WTC11 (cell line): Measurements from ENCODE around the gene RASA4B. TPM values are rescaled to one million over a fixed set of nuclear protein-coding genes. Genes with fewer than 3 reads are reported as not detected.
A peak's percentile ranks its signal among the peaks of the same experiment; 100 is the strongest.

Experiments
- ATAC-seq: fragments of 200-7000 bp; cut with Tn5 transposase; 2 replicates; pipeline ENCODE4 v1.10.0; 2021; ENCODE audit warnings: mild to moderate bottlenecking, moderate library complexity
- CTCF ChIA-PET: fragments of 300-600 bp; sonication (Branson Sonifier 250); formaldehyde crosslinking; loops from one replicate; lab custom pipeline; 2021; ENCODE audit warnings: antibody characterized with exemption; lab: Charles Lee
- POLR2A ChIA-PET: fragments of 350-600 bp; sonication (Branson Sonifier 250); formaldehyde crosslinking; loops from one replicate; lab custom pipeline; 2021; ENCODE audit warnings: antibody characterized with exemption; lab: Charles Lee
- DNase-seq: peaks from one replicate; pipeline ENCODE4 v3.0.0; 2021; ENCODE audit warnings: low spot score
- H3K27ac Mint-ChIP-seq: 2 replicates; pipeline ENCODE4 v1.8.0; 2021; ENCODE audit warnings: mixed read lengths
- H3K27me3 Mint-ChIP-seq: 2 replicates; pipeline ENCODE4 v1.8.0; 2021; ENCODE audit warnings: low read depth, mild to moderate bottlenecking, moderate library complexity, mixed read lengths
- H3K36me3 Mint-ChIP-seq: 2 replicates; pipeline ENCODE4 v1.8.0; 2021; ENCODE audit warnings: mixed read lengths
- H3K4me1 Mint-ChIP-seq: 2 replicates; pipeline ENCODE4 v1.8.0; 2022; ENCODE audit warnings: mixed read lengths
- H3K4me3 Mint-ChIP-seq: 2 replicates; pipeline ENCODE4 v1.8.0; 2021; ENCODE audit warnings: mild to moderate bottlenecking, moderate library complexity, mixed read lengths
- H3K9me3 Mint-ChIP-seq: 2 replicates; pipeline ENCODE4 v1.8.0; 2021; ENCODE audit warnings: mixed read lengths
- CBFB ChIP-seq: sonication (generic); formaldehyde crosslinking; IDR thresholded peaks from 2 replicates; pipeline ENCODE4 v1.8.1; 2022; ENCODE audit warnings: mild to moderate bottlenecking, low read depth, missing genetic modification reagents
- E2F5 ChIP-seq: sonication (generic); formaldehyde crosslinking; IDR thresholded peaks from 2 replicates; pipeline ENCODE4 v1.8.1; 2022; ENCODE audit warnings: mild to moderate bottlenecking, moderate library complexity, missing genetic modification reagents
- ESRRA ChIP-seq: sonication (generic); formaldehyde crosslinking; IDR thresholded peaks from 2 replicates; pipeline ENCODE4 v1.8.1; 2022; ENCODE audit warnings: mild to moderate bottlenecking, missing genetic modification reagents, borderline replicate concordance
- FOXJ3 ChIP-seq: sonication (generic); formaldehyde crosslinking; IDR thresholded peaks from 2 replicates; pipeline ENCODE4 v1.9.0; 2021; ENCODE audit warnings: missing genetic modification reagents, mild to moderate bottlenecking, borderline replicate concordance
- FOXP1 ChIP-seq: sonication (generic); formaldehyde crosslinking; IDR thresholded peaks from 2 replicates; pipeline ENCODE4 v1.8.0; 2022; ENCODE audit warnings: missing genetic modification reagents, mild to moderate bottlenecking, moderate library complexity, borderline replicate concordance
- HMGA2 ChIP-seq: fragments of 250-450 bp; sonication (Bioruptor Pico); IDR thresholded peaks from 2 replicates; pipeline ENCODE4 v1.4.0; 2021; ENCODE audit warnings: mild to moderate bottlenecking, moderate library complexity
- IRF1 ChIP-seq: sonication (generic); formaldehyde crosslinking; IDR thresholded peaks from 2 replicates; pipeline ENCODE4 v1.8.0; 2023; ENCODE audit warnings: missing genetic modification reagents
- NFATC4 ChIP-seq: fragments of 250-450 bp; sonication (Bioruptor Pico); IDR thresholded peaks from 2 replicates; pipeline ENCODE4 v1.9.0; 2021; ENCODE audit warnings: mild to moderate bottlenecking
- NFYB ChIP-seq: sonication (generic); formaldehyde crosslinking; conservative IDR thresholded peaks from 2 replicates; pipeline ENCODE4 v1.8.0; 2022; ENCODE audit warnings: low read depth, missing genetic modification reagents
- OVOL2 ChIP-seq: fragments of 250-450 bp; sonication (Bioruptor Pico); IDR thresholded peaks from 2 replicates; pipeline ENCODE4 v1.9.0; 2021; ENCODE audit warnings: mild to moderate bottlenecking, borderline replicate concordance
- TEAD4 ChIP-seq: sonication (generic); formaldehyde crosslinking; IDR thresholded peaks from 2 replicates; pipeline ENCODE4 v1.8.0; 2022; ENCODE audit warnings: mild to moderate bottlenecking, missing genetic modification reagents
- ZBTB43 ChIP-seq: sonication (generic); formaldehyde crosslinking; IDR thresholded peaks from 2 replicates; pipeline ENCODE4 v1.8.1; 2023; ENCODE audit warnings: mild to moderate bottlenecking, missing genetic modification reagents
- ZNF232 ChIP-seq: sonication (generic); formaldehyde crosslinking; IDR thresholded peaks from 2 replicates; pipeline ENCODE4 v1.8.0; 2022; ENCODE audit warnings: mild to moderate bottlenecking, missing genetic modification reagents
- ZNF416 ChIP-seq: fragments of 250-450 bp; sonication (Bioruptor Pico); IDR thresholded peaks from 2 replicates; pipeline ENCODE4 v1.9.0; 2021; ENCODE audit warnings: mild to moderate bottlenecking, inconsistent platforms
- total RNA-seq: library from RNA; stranded (reverse); gene quantifications from 3 replicates; pipeline ENCODE4 v1.2.3, GENCODE V29; 2021
- TF ChIP-seq, protein P1 (sequence below): sonication (generic); formaldehyde crosslinking; conservative IDR thresholded peaks from 2 replicates; pipeline ENCODE4 v1.8.1; 2022; ENCODE audit warnings: mild to moderate bottlenecking, missing genetic modification reagents
- TF ChIP-seq, protein P2 (sequence below): sonication (generic); formaldehyde crosslinking; IDR thresholded peaks from 2 replicates; pipeline ENCODE4 v1.8.0; 2022; ENCODE audit warnings: mild to moderate bottlenecking, missing genetic modification reagents
- TF ChIP-seq, protein P3 (sequence below): sonication (generic); formaldehyde crosslinking; IDR thresholded peaks from 2 replicates; pipeline ENCODE4 v1.8.0; 2022; ENCODE audit warnings: mild to moderate bottlenecking, missing genetic modification reagents
- TF ChIP-seq, protein P4 (sequence below): sonication (generic); formaldehyde crosslinking; IDR thresholded peaks from 2 replicates; pipeline ENCODE4 v1.8.1; 2022; ENCODE audit warnings: low read depth, mild to moderate bottlenecking, moderate library complexity, missing genetic modification reagents, borderline replicate concordance

The RASA4B gene
- total RNA-seq, 1 experiment from 2014 or later, result 3.9 TPM

- peaks cover 8% of the 10 kb centered on the region for H3K4me1 Mint-ChIP-seq
- no peak for ATAC-seq
- ChIA-PET POLR2A (interaction anchor here (0.6 kb wide), 1 partner anchor 527 kb away, joined by 3 read pairs; no protein-coding TSS in a partner anchor), CTCF (interaction anchor here (0.6 to 1.9 kb wide), 12 partner anchors 11 to 838 kb away, joined by 3 to 11 read pairs (median 4); partner anchors contain the start of gene PRKRIP1)
- no peaks in the 10 kb centered on the region for H3K27me3 Mint-ChIP-seq
- DNase-seq, result no peak
- no peaks in the 10 kb centered on the region for H3K9me3 Mint-ChIP-seq
- H3K36me3 Mint-ChIP-seq, result peaks cover 3% of the 10 kb centered on the region; the same call in 1 of the 2 replicates
- H3K4me3 Mint-ChIP-seq, result no peak overlapping the region
- TF ChIP-seq, protein P1, sequence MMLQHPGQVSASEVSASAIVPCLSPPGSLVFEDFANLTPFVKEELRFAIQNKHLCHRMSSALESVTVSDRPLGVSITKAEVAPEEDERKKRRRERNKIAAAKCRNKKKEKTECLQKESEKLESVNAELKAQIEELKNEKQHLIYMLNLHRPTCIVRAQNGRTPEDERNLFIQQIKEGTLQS (CRISPR knock-in tag), result 0 out of 2 replicates have a peak, but pooled peaks have one; percentile 26
- TF ChIP-seq FOXP1 (CRISPR knock-in tag) (no peak), NFYB (CRISPR knock-in tag) (0 out of 2 replicates have a peak, but pooled peaks have one; percentile 8)
- TF ChIP-seq, protein P2, sequence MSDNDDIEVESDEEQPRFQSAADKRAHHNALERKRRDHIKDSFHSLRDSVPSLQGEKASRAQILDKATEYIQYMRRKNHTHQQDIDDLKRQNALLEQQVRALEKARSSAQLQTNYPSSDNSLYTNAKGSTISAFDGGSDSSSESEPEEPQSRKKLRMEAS, result no peak
- TF ChIP-seq, protein P3, sequence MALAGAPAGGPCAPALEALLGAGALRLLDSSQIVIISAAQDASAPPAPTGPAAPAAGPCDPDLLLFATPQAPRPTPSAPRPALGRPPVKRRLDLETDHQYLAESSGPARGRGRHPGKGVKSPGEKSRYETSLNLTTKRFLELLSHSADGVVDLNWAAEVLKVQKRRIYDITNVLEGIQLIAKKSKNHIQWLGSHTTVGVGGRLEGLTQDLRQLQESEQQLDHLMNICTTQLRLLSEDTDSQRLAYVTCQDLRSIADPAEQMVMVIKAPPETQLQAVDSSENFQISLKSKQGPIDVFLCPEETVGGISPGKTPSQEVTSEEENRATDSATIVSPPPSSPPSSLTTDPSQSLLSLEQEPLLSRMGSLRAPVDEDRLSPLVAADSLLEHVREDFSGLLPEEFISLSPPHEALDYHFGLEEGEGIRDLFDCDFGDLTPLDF (CRISPR knock-in tag), result no peak
- no peak overlapping the region for H3K27ac Mint-ChIP-seq
These were observed 49.7 kb downstream of the RASA4B start for GRCh38 chr7:102467581-102468477.

GRCh38 chr7:102466097-102466496 is 51.5 kb downstream of the RASA4B start:
- no peaks in the 10 kb centered on the region for H3K36me3 Mint-ChIP-seq
- DNase-seq, result no peak
- POLR2A ChIA-PET, result no interaction called here
- no peaks in the 10 kb centered on the region for H3K27me3 Mint-ChIP-seq
- H3K4me3 Mint-ChIP-seq, result peak overlapping the region; percentile 78
- H3K4me1 Mint-ChIP-seq, result peaks cover 8% of the 10 kb centered on the region
- H3K27ac Mint-ChIP-seq, result no peak overlapping the region
- no peak for ATAC-seq
- CTCF ChIA-PET, result interaction anchor here (0.6 to 3.0 kb wide), 6 partner anchors 11 to 696 kb away, joined by 3 to 14 read pairs (median 5); no protein-coding TSS in a partner anchor
- TF ChIP-seq FOXJ3, result no peak
- TF ChIP-seq, protein P1 (CRISPR knock-in tag), result no peak
- TF ChIP-seq TEAD4 (CRISPR knock-in tag), result no peak
- TF ChIP-seq CBFB (CRISPR knock-in tag), result no peak
- H3K9me3 Mint-ChIP-seq, result no peaks in the 10 kb centered on the region

- ATAC-seq, result peak; percentile 73
- Mint-ChIP-seq H3K27ac (peak within 1 kb of the TSS; percentile 80), H3K4me3 (peak within 1 kb of the TSS; percentile 94), H3K4me1 (peaks cover 8% of the 10 kb centered on the region), H3K36me3 (no peaks in the 10 kb centered on the region), H3K27me3 (no peaks in the 10 kb centered on the region), H3K9me3 (no peaks in the 10 kb centered on the region)
- POLR2A ChIA-PET, result no interaction called here
- CTCF ChIA-PET, result interaction anchor here (0.6 to 3.0 kb wide), 8 partner anchors 8 to 187 kb away, joined by 3 to 14 read pairs (median 3); partner anchors contain the start of gene PRKRIP1
- peak; percentile 91 for DNase-seq
- TF ChIP-seq HMGA2 (no peak), NFATC4 (no peak), IRF1 (CRISPR knock-in tag) (0 out of 2 replicates have a peak, but pooled peaks have one; percentile 53), ESRRA (CRISPR knock-in tag) (peak; percentile 46; the same call in 1 of the 2 replicates), OVOL2 (no peak), ZNF416 (CRISPR knock-in tag) (no peak), E2F5 (CRISPR knock-in tag) (peak; percentile 89), NFYB (CRISPR knock-in tag) (no peak), FOXP1 (CRISPR knock-in tag) (peak; percentile 78; the same call in 1 of the 2 replicates), ZBTB43 (0 out of 2 replicates have a peak, but pooled peaks have one; percentile 64), FOXJ3 (no peak), ZNF232 (no peak)
- TF ChIP-seq, protein P4, sequence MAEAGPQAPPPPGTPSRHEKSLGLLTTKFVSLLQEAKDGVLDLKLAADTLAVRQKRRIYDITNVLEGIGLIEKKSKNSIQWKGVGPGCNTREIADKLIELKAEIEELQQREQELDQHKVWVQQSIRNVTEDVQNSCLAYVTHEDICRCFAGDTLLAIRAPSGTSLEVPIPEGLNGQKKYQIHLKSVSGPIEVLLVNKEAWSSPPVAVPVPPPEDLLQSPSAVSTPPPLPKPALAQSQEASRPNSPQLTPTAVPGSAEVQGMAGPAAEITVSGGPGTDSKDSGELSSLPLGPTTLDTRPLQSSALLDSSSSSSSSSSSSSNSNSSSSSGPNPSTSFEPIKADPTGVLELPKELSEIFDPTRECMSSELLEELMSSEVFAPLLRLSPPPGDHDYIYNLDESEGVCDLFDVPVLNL (CRISPR knock-in tag), result no peak
These were observed 52.8 kb downstream of the RASA4B start, which contains the start of the genes ALKBH4 and LRWD1 for GRCh38 chr7:102464577-102465280. Gene ALKBH4 (minus strand): TSS chr7:102464863. CDS start chr7:102464836, 27 bp downstream. Gene LRWD1 (plus strand): TSS chr7:102464984. CDS start chr7:102465081, 97 bp downstream.
